Neuronal stem cell (in vitro differentiated cells): ENCODE data around the gene URM1.

ENCODE experiments used
- DNase-seq: peaks from one replicate; pipeline ENCODE4 v3.0.0-alpha.2; 2013; ENCODE audit warnings: low spot score
- H2AFZ ChIP-seq: one replicate; pipeline ENCODE4 v1.6.1; 2013; ENCODE audit warnings: mild to moderate bottlenecking, low read length, inconsistent platforms
- H2AK5ac ChIP-seq: 2 replicates; pipeline ENCODE4 v1.6.1; 2013; ENCODE audit warnings: low read depth, mild to moderate bottlenecking, inconsistent platforms, low read length, moderate library complexity, mixed read lengths
- H2BK120ac ChIP-seq: 2 replicates; pipeline ENCODE4 v1.6.1; 2013; ENCODE audit warnings: low read depth, mild to moderate bottlenecking, inconsistent platforms, low read length, moderate library complexity, mixed read lengths
- H2BK12ac ChIP-seq: one replicate; pipeline ENCODE4 v1.6.1; 2013; ENCODE audit warnings: low read length, inconsistent platforms
- H2BK15ac ChIP-seq: 2 replicates; pipeline ENCODE4 v1.6.1; 2013; ENCODE audit warnings: mild to moderate bottlenecking, low read length, inconsistent platforms, mixed read lengths
- H2BK5ac ChIP-seq: one replicate; pipeline ENCODE4 v1.6.1; 2013; ENCODE audit warnings: inconsistent platforms, mild to moderate bottlenecking, low read length, moderate library complexity
- H3K14ac ChIP-seq: one replicate; pipeline ENCODE4 v1.6.1; 2013; ENCODE audit warnings: low read length, inconsistent platforms
- H3K18ac ChIP-seq: 2 replicates; pipeline ENCODE4 v1.6.1; 2013; ENCODE audit warnings: low read length, inconsistent platforms
- H3K23ac ChIP-seq: 2 replicates; pipeline ENCODE4 v1.6.1; 2013; ENCODE audit warnings: low read depth, mild to moderate bottlenecking, mixed read lengths, low read length, inconsistent platforms; ENCODE audit not compliant: poor library complexity
- H3K27ac ChIP-seq: replicated peaks from 3 replicates; pipeline ENCODE4 v1.5.1; 2013; ENCODE audit warnings: low read length, inconsistent platforms
- H3K27me3 ChIP-seq, 3 experiments: 2 replicates each; pipeline ENCODE4 v1.6.1; 2013; ENCODE audit warnings: low read length in 3 of 3, mild to moderate bottlenecking in 2 of 3, inconsistent platforms in 1 of 3, low read depth in 1 of 3, mixed read lengths in 1 of 3, moderate library complexity in 1 of 3; ENCODE audit not compliant: control insufficient read depth in 3 of 3, insufficient read depth in 3 of 3
- H3K36me3 ChIP-seq, 2 donors: replicated peaks in 1 of 2; 2 replicates each; pipeline ENCODE4 v1.6.1; 2013; ENCODE audit warnings: low read length in 2 of 2; ENCODE audit not compliant: control insufficient read depth in 2 of 2, insufficient read depth in 2 of 2
- H3K4ac ChIP-seq: 2 replicates; pipeline ENCODE4 v1.6.1; 2013; ENCODE audit warnings: inconsistent platforms, mild to moderate bottlenecking, low read length, moderate library complexity
- H3K4me1 ChIP-seq, 2 donors: 1 replicate in 1 of 2; 2 replicates in 1 of 2; pipeline ENCODE4 v1.6.1; 2013; ENCODE audit warnings: low read length in 2 of 2, low read depth in 1 of 2; ENCODE audit not compliant: control insufficient read depth in 2 of 2, insufficient read depth in 1 of 2
- H3K4me2 ChIP-seq: one replicate; pipeline ENCODE4 v1.6.1; 2013; ENCODE audit warnings: mild to moderate bottlenecking, low read length, inconsistent platforms; ENCODE audit not compliant: insufficient read depth, poor library complexity, severe bottlenecking
- H3K4me3 ChIP-seq, 2 donors: 2 replicates each; pipeline ENCODE4 v1.5.1; 2013; ENCODE audit warnings: low read length in 2 of 2, mild to moderate bottlenecking in 2 of 2, inconsistent platforms in 1 of 2, moderate library complexity in 1 of 2
- H3K79me1 ChIP-seq: one replicate; pipeline ENCODE4 v1.6.1; 2013; ENCODE audit warnings: low read depth, mild to moderate bottlenecking, inconsistent platforms, low read length, moderate library complexity
- H3K9ac ChIP-seq: one replicate; pipeline ENCODE4 v1.6.1; 2013; ENCODE audit warnings: mild to moderate bottlenecking, low read depth, low read length, inconsistent platforms; ENCODE audit not compliant: poor library complexity
- H3K9me3 ChIP-seq, 2 donors: replicated peaks in 1 of 2; 2 replicates each; pipeline versions ENCODE3 to v1.6.1; 2013; ENCODE audit warnings: low read length in 2 of 2, mild to moderate bottlenecking in 2 of 2, inconsistent platforms in 1 of 2, low read depth in 1 of 2, mixed read lengths in 1 of 2, moderate library complexity in 1 of 2; ENCODE audit not compliant: control insufficient read depth in 2 of 2, insufficient read depth in 1 of 2
- H4K8ac ChIP-seq: one replicate; pipeline ENCODE4 v1.6.1; 2013; ENCODE audit warnings: low read depth, mild to moderate bottlenecking, inconsistent platforms, low read length, moderate library complexity
- H4K91ac ChIP-seq: one replicate; pipeline ENCODE4 v1.6.1; 2013; ENCODE audit warnings: low read length, low read depth, mild to moderate bottlenecking, inconsistent platforms; ENCODE audit not compliant: poor library complexity
- WGBS, 2 donors: extraction: QIAGEN DNeasy Blood & Tissue Kit; methylation state at CpG; one replicate each; pipeline ENCODE4 v1.1.7; 2013; ENCODE audit warnings: missing lambda C conversion rate in 2 of 2, mixed read lengths in 1 of 2; ENCODE audit not compliant: insufficient read length in 2 of 2, insufficient replicate concordance in 1 of 2; ENCODE audit errors: extremely low coverage in 2 of 2; 5-methylcytosine and 5-hydroxymethylcytosine counted together

The URM1 gene

GRCh38 chr9:128371630-128372117 is 500 bp downstream of the URM1 start:
- no peak overlapping the region for H2BK15ac ChIP-seq
- WGBS, 2 donors, result no CpG with 5 or more reads among the region's 10 CpGs
- DNase-seq, result no peak

GRCh38 chr9:128372188-128372641 is 1.0 kb downstream of the URM1 start:
- H2BK120ac ChIP-seq, result no peak overlapping the region
- peaks cover 2 to 37% of the 10 kb centered on the region in 2 donors for H3K36me3 ChIP-seq
- WGBS, 2 donors, result 100% methylated on average over 1 of the region's 4 CpGs; no CpG with 5 or more reads in 1 of the 2 donors
- H3K4ac ChIP-seq, result no peak overlapping the region
- H3K79me1 ChIP-seq, result peaks cover 6% of the 10 kb centered on the region
- no peak overlapping the region for H4K91ac ChIP-seq
- no peak overlapping the region for H2BK15ac ChIP-seq
- no peak overlapping the region for H2BK5ac ChIP-seq
- H3K23ac ChIP-seq, result no peak overlapping the region
- no peak for DNase-seq
- no peak overlapping the region for H3K14ac ChIP-seq
- peak overlapping the region; percentile 74 for H3K4me2 ChIP-seq
- H3K27ac ChIP-seq, result no peak overlapping the region
- H2BK12ac ChIP-seq, result no peak overlapping the region
- H2AFZ ChIP-seq, result no peak overlapping the region
- H4K8ac ChIP-seq, result no peak overlapping the region
- H3K9me3 ChIP-seq, result no peaks in the 10 kb centered on the region
- H3K27me3 ChIP-seq, result peaks cover 0 to 24% (median 0%) of the 10 kb centered on the region in 3 experiments
- H3K4me3 ChIP-seq, result peak overlapping the region in 1 of 2 donors; percentile 95
- no peak overlapping the region for H3K18ac ChIP-seq
- peaks cover 4 to 14% of the 10 kb centered on the region in 2 donors for H3K4me1 ChIP-seq
- H3K9ac ChIP-seq, result no peak overlapping the region
- H2AK5ac ChIP-seq, result no peak overlapping the region

More at GRCh38 chr9:128371630-128372117, 500 bp downstream of the URM1 start:
- Histone ChIP-seq H3K9ac (peak overlapping the region; percentile 96), H4K91ac (no peak overlapping the region), H3K4ac (no peak overlapping the region), H2BK120ac (no peak overlapping the region), H3K36me3 (peaks cover 2 to 33% of the 10 kb centered on the region in 2 donors), H2BK5ac (no peak overlapping the region), H3K9me3 (no peaks in the 10 kb centered on the region), H2BK12ac (no peak overlapping the region), H3K79me1 (peaks cover 5% of the 10 kb centered on the region), H3K4me2 (peak overlapping the region; percentile 74), H3K23ac (no peak overlapping the region), H3K27ac (no peak overlapping the region), H4K8ac (no peak overlapping the region), H3K18ac (no peak overlapping the region), H3K4me3 (peak overlapping the region; percentile 95), H3K27me3 (peaks cover 0 to 29% (median 0%) of the 10 kb centered on the region in 3 experiments), H2AFZ (peak overlapping the region; percentile 66), H3K14ac (peak overlapping the region; percentile 90), H3K4me1 (peaks cover 4 to 14% of the 10 kb centered on the region in 2 donors), H2AK5ac (no peak overlapping the region)

- DNase-seq, result no peak
- no peak overlapping the region for H2BK12ac ChIP-seq
- no CpG with 5 or more reads among the region's 1 CpG for WGBS, 2 donors
Measured at GRCh38 chr9:128372784-128373183, 1.6 kb downstream of the URM1 start.

GRCh38 chr9:128374221-128374675 is 3.1 kb downstream of the URM1 start:
- no peak overlapping the region for H2BK120ac ChIP-seq
- peaks cover 0 to 11% (median 0%) of the 10 kb centered on the region in 3 experiments for H3K27me3 ChIP-seq
- no peak overlapping the region for H2AFZ ChIP-seq
- no peak overlapping the region for H2BK12ac ChIP-seq
- H3K27ac ChIP-seq, result no peak overlapping the region
- H3K18ac ChIP-seq, result no peak overlapping the region
- no peak overlapping the region for H3K23ac ChIP-seq
- H3K4me3 ChIP-seq, result peak overlapping the region in 1 of 2 donors; percentile 30
- no peak overlapping the region for H4K8ac ChIP-seq
- peaks cover 6% of the 10 kb centered on the region for H3K79me1 ChIP-seq
- H3K9me3 ChIP-seq, result no peaks in the 10 kb centered on the region
- no peak overlapping the region for H3K4ac ChIP-seq
- no peak overlapping the region for H4K91ac ChIP-seq
- peaks cover 5 to 51% of the 10 kb centered on the region in 2 donors for H3K36me3 ChIP-seq
- DNase-seq, result no peak
- WGBS, 2 donors, result no CpG with 5 or more reads among the region's 9 CpGs
- H2BK5ac ChIP-seq, result no peak overlapping the region
- H3K4me2 ChIP-seq, result no peak overlapping the region
- no peak overlapping the region for H3K9ac ChIP-seq
- H2BK15ac ChIP-seq, result no peak overlapping the region
- H3K4me1 ChIP-seq, result peaks cover 4 to 14% of the 10 kb centered on the region in 2 donors
- no peak overlapping the region for H3K14ac ChIP-seq
- no peak overlapping the region for H2AK5ac ChIP-seq

More at GRCh38 chr9:128372784-128373183, 1.6 kb downstream of the URM1 start:
- no peak overlapping the region for H2BK5ac ChIP-seq
- no peak overlapping the region for H2BK120ac ChIP-seq
- no peak overlapping the region for H3K4ac ChIP-seq
- H2AK5ac ChIP-seq, result no peak overlapping the region
- no peak overlapping the region for H3K23ac ChIP-seq
- no peak overlapping the region for H3K9ac ChIP-seq
- H3K4me3 ChIP-seq, result peak overlapping the region in 1 of 2 donors; percentile 95
- no peak overlapping the region for H2AFZ ChIP-seq
- H3K27me3 ChIP-seq, result peaks cover 0 to 20% (median 0%) of the 10 kb centered on the region in 3 experiments
- no peak overlapping the region for H3K27ac ChIP-seq
- no peak overlapping the region for H3K14ac ChIP-seq
- H3K18ac ChIP-seq, result no peak overlapping the region
- H3K4me2 ChIP-seq, result no peak overlapping the region
- H3K79me1 ChIP-seq, result peaks cover 6% of the 10 kb centered on the region
- no peaks in the 10 kb centered on the region for H3K9me3 ChIP-seq
- H3K4me1 ChIP-seq, result peaks cover 4 to 14% of the 10 kb centered on the region in 2 donors
- no peak overlapping the region for H4K91ac ChIP-seq
- no peak overlapping the region for H2BK15ac ChIP-seq
- H3K36me3 ChIP-seq, result peaks cover 2 to 40% of the 10 kb centered on the region in 2 donors
- no peak overlapping the region for H4K8ac ChIP-seq
